T-helper 17 cell (primary cell): ENCODE results near the gene KNOP1. TPM values are rescaled to one million over a fixed set of nuclear protein-coding genes. Genes with fewer than 3 reads are reported as not detected.

Source experiments
- ATAC-seq: fragments of 150-1000 bp; cut with Tn5 transposase; 2 replicates; pipeline ENCODE4 v1.10.0; 2021; ENCODE audit warnings: mild to moderate bottlenecking, moderate library complexity
- DNase-seq, 3 donors: peaks; one replicate each; pipeline versions ENCODE4 v3.0.0 to v3.0.0-alpha.2; 2020 to 2021
- H3K9me3 ChIP-seq: one replicate; pipeline ENCODE4 v1.7.0; 2013; ENCODE audit warnings: low read length, mild to moderate bottlenecking; ENCODE audit not compliant: control insufficient read depth, poor library complexity, severe bottlenecking
- H3K27ac Mint-ChIP-seq: one replicate; pipeline ENCODE4 v1.8.0; 2022; ENCODE audit warnings: mild to moderate bottlenecking, moderate library complexity, mixed read lengths
- H3K27me3 Mint-ChIP-seq: one replicate; pipeline ENCODE4 v1.8.0; 2022; ENCODE audit warnings: mixed read lengths
- H3K36me3 Mint-ChIP-seq: one replicate; pipeline ENCODE4 v1.8.0; 2022; ENCODE audit warnings: low read depth, mixed read lengths
- H3K4me1 Mint-ChIP-seq: one replicate; pipeline ENCODE4 v1.8.0; 2022; ENCODE audit warnings: mild to moderate bottlenecking, mixed read lengths
- H3K4me3 Mint-ChIP-seq: one replicate; pipeline ENCODE4 v1.8.0; 2022; ENCODE audit warnings: mild to moderate bottlenecking, moderate library complexity, mixed read lengths
- total RNA-seq, 4 donors: library from RNA in 2 of 4; stranded (reverse) in 2 of 4; gene quantifications; one replicate each; pipeline ENCODE4 v1.2.3 and lab custom pipeline; 2022 to 2026

KNOP1 gene
- total RNA-seq, 2 donors from 2014 or later: 7.7 to 7.9 TPM

GRCh38 chr16:19697756-19698318 is 20.2 kb downstream of the KNOP1 start:
- no peaks in the 10 kb centered on the region for H3K9me3 ChIP-seq
- ATAC-seq: no peak
- Mint-ChIP-seq H3K36me3 (no peaks in the 10 kb centered on the region), H3K4me1 (peaks cover 39% of the 10 kb centered on the region), H3K27me3 (no peaks in the 10 kb centered on the region), H3K4me3 (no peak overlapping the region), H3K27ac (peak overlapping the region; percentile 37)
- no peak for DNase-seq

- Mint-ChIP-seq H3K36me3 (no peaks in the 10 kb centered on the region), H3K27me3 (no peaks in the 10 kb centered on the region), H3K27ac (peak overlapping the region; percentile 91), H3K4me1 (peaks cover 40% of the 10 kb centered on the region), H3K4me3 (peak overlapping the region; percentile 53)
- H3K9me3 ChIP-seq: no peaks in the 10 kb centered on the region
- no peak for DNase-seq
- ATAC-seq: no peak
These were observed 21.1 kb downstream of the KNOP1 start for GRCh38 chr16:19696961-19697360.

- no peak for DNase-seq
- no peaks in the 10 kb centered on the region for H3K27me3 Mint-ChIP-seq
- no peaks in the 10 kb centered on the region for H3K9me3 ChIP-seq
- ATAC-seq: peak; percentile 71
- no peaks in the 10 kb centered on the region for H3K36me3 Mint-ChIP-seq
- H3K4me3 Mint-ChIP-seq: peak overlapping the region; percentile 53
- peaks cover 43% of the 10 kb centered on the region for H3K4me1 Mint-ChIP-seq
- H3K27ac Mint-ChIP-seq: peak overlapping the region; percentile 91
These were observed 21.7 kb downstream of the KNOP1 start for GRCh38 chr16:19696328-19696727.

GRCh38 chr16:19694989-19695388 is 23.0 kb downstream of the KNOP1 start:
- no peak for DNase-seq
- Mint-ChIP-seq H3K4me1 (peaks cover 43% of the 10 kb centered on the region), H3K27me3 (no peaks in the 10 kb centered on the region), H3K36me3 (no peaks in the 10 kb centered on the region), H3K4me3 (no peak overlapping the region), H3K27ac (peak overlapping the region; percentile 91)
- H3K9me3 ChIP-seq: no peaks in the 10 kb centered on the region
- ATAC-seq: no peak

- Mint-ChIP-seq H3K36me3 (peaks cover 4% of the 10 kb centered on the region), H3K27me3 (no peaks in the 10 kb centered on the region), H3K4me3 (no peak overlapping the region), H3K4me1 (peaks cover 31% of the 10 kb centered on the region), H3K27ac (no peak overlapping the region)
- ATAC-seq: no peak
- DNase-seq: no peak
- H3K9me3 ChIP-seq: no peaks in the 10 kb centered on the region
These were observed 26.8 kb downstream of the KNOP1 start for GRCh38 chr16:19691161-19691711.

- peak overlapping the region; percentile 84 for H3K27ac Mint-ChIP-seq
- no peak for ATAC-seq
- H3K9me3 ChIP-seq: no peaks in the 10 kb centered on the region
- H3K27me3 Mint-ChIP-seq: no peaks in the 10 kb centered on the region
- DNase-seq: no peak
- H3K36me3 Mint-ChIP-seq: peaks cover 6% of the 10 kb centered on the region
- no peak overlapping the region for H3K4me3 Mint-ChIP-seq
- H3K4me1 Mint-ChIP-seq: peaks cover 26% of the 10 kb centered on the region
These were observed 27.8 kb downstream of the KNOP1 start for GRCh38 chr16:19690196-19690595.

GRCh38 chr16:19689342-19689741 is 28.7 kb downstream of the KNOP1 start:
- H3K36me3 Mint-ChIP-seq: peaks cover 6% of the 10 kb centered on the region
- no peaks in the 10 kb centered on the region for H3K9me3 ChIP-seq
- DNase-seq: no peak
- no peak for ATAC-seq
- H3K4me1 Mint-ChIP-seq: peaks cover 26% of the 10 kb centered on the region
- peak overlapping the region; percentile 84 for H3K27ac Mint-ChIP-seq
- peak overlapping the region; percentile 47 for H3K4me3 Mint-ChIP-seq
- no peaks in the 10 kb centered on the region for H3K27me3 Mint-ChIP-seq

GRCh38 chr16:19688396-19689024 is 29.5 kb downstream of the KNOP1 start:
- H3K4me3 Mint-ChIP-seq: no peak overlapping the region
- H3K27ac Mint-ChIP-seq: peak overlapping the region; percentile 84
- H3K9me3 ChIP-seq: no peaks in the 10 kb centered on the region
- peaks cover 6% of the 10 kb centered on the region for H3K36me3 Mint-ChIP-seq
- peaks cover 26% of the 10 kb centered on the region for H3K4me1 Mint-ChIP-seq
- ATAC-seq: peak; percentile 14
- DNase-seq: no peak
- no peaks in the 10 kb centered on the region for H3K27me3 Mint-ChIP-seq

- DNase-seq (no peak), ATAC-seq (no peak)
- peak overlapping the region; percentile 81 for H3K27ac Mint-ChIP-seq
- no peaks in the 10 kb centered on the region for H3K27me3 Mint-ChIP-seq
- H3K4me3 Mint-ChIP-seq: no peak overlapping the region
- H3K9me3 ChIP-seq: no peaks in the 10 kb centered on the region
- peaks cover 6% of the 10 kb centered on the region for H3K36me3 Mint-ChIP-seq
- peaks cover 22% of the 10 kb centered on the region for H3K4me1 Mint-ChIP-seq
These were observed 30.7 kb downstream of the KNOP1 start for GRCh38 chr16:19687279-19687678.

- H3K27ac Mint-ChIP-seq: no peak overlapping the region
- H3K27me3 Mint-ChIP-seq: no peaks in the 10 kb centered on the region
- H3K9me3 ChIP-seq: no peaks in the 10 kb centered on the region
- DNase-seq: no peak
- H3K4me3 Mint-ChIP-seq: no peak overlapping the region
- H3K36me3 Mint-ChIP-seq: peaks cover 6% of the 10 kb centered on the region
- no peak for ATAC-seq
- H3K4me1 Mint-ChIP-seq: peaks cover 19% of the 10 kb centered on the region
These were observed 32.9 kb downstream of the KNOP1 start for GRCh38 chr16:19685176-19685575.

- H3K4me3 Mint-ChIP-seq: no peak overlapping the region
- H3K4me1 Mint-ChIP-seq: peaks cover 14% of the 10 kb centered on the region
- H3K27me3 Mint-ChIP-seq: no peaks in the 10 kb centered on the region
- H3K36me3 Mint-ChIP-seq: peaks cover 6% of the 10 kb centered on the region
- DNase-seq: no peak
- H3K9me3 ChIP-seq: no peaks in the 10 kb centered on the region
- no peak overlapping the region for H3K27ac Mint-ChIP-seq
- no peak for ATAC-seq
These were observed 34.4 kb downstream of the KNOP1 start for GRCh38 chr16:19683453-19684236.

GRCh38 chr16:19681637-19682036 is 36.4 kb downstream of the KNOP1 start:
- no peaks in the 10 kb centered on the region for H3K9me3 ChIP-seq
- Mint-ChIP-seq H3K27me3 (no peaks in the 10 kb centered on the region), H3K4me1 (peaks cover 3% of the 10 kb centered on the region), H3K36me3 (peaks cover 4% of the 10 kb centered on the region), H3K4me3 (no peak overlapping the region), H3K27ac (no peak overlapping the region)
- ATAC-seq: no peak
- no peak for DNase-seq

- H3K36me3 Mint-ChIP-seq: peaks cover 2% of the 10 kb centered on the region
These were observed 37.1 kb downstream of the KNOP1 start for GRCh38 chr16:19680881-19681340.

More at GRCh38 chr16:19680881-19681340, 37.1 kb downstream of the KNOP1 start:
- Mint-ChIP-seq H3K4me1 (peaks cover 5% of the 10 kb centered on the region), H3K4me3 (no peak overlapping the region), H3K27me3 (no peaks in the 10 kb centered on the region), H3K27ac (no peak overlapping the region)
- ATAC-seq (no peak), DNase-seq (no peak)
- H3K9me3 ChIP-seq: no peaks in the 10 kb centered on the region
